GM18867 (cell line): Measurements from ENCODE around the gene PPM1A.

Source experiments
- ATAC-seq: cut with Tn5 transposase; IDR thresholded peaks from one replicate; pipeline ENCODE4 v1.9.1; 2021; ENCODE audit warnings: mild to moderate bottlenecking, moderate library complexity; ENCODE audit not compliant: unreplicated experiment

Gene PPM1A

DNA sequence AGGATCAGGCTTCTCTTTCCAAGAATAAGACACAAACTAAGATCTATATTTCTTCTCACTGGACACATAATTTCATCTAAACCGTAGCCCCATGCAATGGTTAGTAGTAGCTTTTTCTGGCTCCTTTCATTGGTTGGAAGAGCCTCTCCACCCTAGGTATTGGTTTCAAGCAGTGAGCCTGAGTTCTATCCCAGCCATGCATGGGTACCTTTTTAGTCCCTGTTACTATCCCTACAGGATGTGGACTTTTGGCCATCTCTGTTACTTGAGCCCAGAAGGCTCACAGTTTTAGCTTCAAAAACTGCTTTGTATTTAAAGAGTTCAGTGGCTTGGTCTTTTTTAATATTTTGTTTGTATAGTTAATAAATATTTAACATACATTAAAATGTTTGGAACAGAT lies 16.1 kb downstream of the PPM1A start:
- ATAC-seq: no peak

DNA sequence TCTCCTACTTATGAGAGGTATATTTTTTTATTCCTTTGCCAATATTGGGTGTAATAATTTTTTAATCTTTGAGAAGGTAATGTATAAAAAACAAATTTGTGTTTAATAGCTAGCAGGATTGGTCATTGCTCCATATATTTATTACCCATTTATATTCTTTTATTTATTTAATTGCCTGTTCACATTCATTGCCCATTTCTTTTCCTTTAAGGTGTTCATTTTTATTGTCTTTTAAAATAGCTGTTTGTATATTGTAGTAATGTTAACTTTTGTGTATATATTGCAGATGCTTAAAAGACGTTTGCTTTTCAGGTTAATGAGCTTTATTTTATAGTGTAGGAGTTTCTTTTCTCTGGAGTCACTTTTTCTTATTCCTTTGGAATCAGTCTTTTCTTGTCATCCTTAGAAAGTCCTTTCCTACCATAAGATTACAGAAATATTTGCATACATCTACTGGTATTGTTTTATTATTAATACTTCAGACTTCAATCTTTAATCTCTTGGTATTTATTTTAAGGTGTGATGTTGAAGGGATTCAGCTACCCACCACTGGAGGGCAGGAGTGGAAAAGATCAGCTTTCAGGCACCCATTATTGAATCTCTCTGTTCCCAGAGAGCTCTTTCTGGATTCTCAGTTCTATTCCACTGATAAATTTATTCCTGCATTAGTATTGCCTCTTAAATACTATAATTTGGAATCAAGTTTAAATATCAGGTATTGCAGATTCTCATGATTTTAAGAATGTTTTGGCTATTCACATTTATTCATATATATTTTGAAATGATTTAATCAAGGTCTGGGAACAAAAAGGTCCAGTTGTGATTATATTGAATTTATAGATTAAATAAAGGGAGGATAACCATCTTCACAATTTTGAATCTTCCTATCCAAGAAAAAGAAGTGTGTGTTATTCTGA lies 17.3 kb downstream of the PPM1A start:
- ATAC-seq: no peak

DNA sequence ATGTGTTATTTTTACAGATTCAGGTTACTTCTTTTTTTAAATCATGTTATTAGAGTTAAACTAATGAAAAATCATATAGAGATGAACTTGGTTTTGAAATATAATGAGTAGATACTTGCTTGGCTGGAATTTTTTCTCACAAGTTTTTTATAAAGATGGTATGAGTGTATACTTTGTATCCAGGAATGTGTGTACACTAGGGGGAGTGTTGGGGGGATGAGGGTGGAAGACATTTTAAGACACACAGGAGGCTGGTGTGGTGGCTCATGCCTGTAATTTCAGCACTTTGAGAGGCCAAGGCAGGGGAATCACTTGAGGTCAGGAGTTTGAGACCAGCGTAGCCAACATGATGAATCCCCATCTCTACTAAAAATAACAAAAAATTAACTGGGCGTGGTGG lies 23.2 kb downstream of the PPM1A start:
- ATAC-seq: no peak

DNA sequence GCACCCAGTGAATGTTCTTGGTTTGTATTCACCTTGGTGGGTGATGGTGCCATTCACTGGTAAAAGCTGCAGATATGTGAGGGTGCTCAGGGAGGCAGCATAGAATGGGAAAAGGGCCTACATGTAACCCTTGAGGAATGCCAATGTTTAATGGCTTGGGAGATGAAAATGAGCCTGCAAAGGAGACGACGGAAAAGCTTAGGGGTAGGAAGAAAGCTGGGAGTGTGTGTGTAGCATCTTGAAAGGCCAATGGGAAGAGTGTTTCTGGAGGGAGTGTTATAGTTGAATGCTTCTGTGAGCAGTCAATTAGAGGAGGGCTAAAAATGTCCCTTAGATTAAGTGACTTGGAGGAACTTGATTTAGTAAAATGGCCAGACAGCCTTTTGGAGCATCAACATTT lies 24.9 kb downstream of the PPM1A start:
- no peak for ATAC-seq

DNA sequence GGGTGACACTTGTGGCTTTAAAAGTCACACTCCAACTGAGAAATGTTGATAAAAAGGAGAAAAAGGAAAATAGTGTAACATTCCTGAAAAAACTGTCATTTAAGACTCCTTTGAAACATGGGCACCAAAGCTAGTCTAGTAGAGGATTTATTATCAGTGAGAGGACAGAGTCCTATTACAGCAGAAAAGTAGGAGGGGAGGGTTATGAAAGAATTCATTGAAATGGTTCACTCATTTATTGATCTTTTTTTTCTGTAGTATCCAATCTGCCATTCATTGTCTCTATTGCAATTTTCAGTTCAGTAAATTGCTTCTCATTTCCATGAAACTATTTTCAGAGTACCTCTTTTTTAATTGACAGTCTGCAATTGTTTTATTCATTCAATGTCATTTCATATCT lies 25.4 kb downstream of the PPM1A start:
- ATAC-seq: no peak

DNA sequence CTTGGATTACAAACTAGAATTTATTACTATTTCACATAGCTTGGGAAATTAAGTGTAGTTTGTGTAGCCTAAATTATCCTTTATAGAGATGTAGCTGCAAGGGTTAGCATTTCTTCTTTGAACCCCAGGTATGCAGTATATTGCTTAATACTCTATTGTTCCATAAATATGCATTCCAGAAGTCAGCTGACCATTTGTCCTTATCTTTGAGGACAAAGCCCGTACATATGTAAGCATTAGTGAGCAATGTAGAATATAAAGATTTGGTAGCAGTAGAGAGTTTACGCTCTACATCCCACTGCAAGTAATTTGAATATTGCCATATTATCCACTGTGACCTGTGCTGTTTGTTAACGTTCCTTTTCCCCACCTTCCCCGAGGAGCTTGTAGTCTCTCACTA lies 26.9 kb downstream of the PPM1A start:
- no peak for ATAC-seq

DNA sequence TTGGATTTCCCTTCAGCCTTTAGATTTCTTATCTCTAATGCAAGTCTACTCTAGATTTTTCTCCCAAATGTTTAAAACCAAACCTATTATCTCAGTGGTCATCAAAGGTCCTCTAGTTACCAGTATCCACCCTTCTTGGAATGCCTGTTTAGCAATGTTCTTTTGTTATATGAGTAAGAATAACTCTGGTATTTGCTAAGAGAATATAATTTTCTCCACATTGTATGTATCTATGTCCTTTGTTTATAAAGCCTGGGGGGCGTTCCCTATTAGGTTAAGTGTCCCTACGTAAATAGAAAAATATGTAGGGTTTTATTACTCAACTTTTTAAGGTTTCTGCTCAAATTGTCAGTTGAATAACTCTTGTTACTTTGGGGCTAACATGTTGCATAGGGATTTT lies 27.3 kb downstream of the PPM1A start:
- no peak for ATAC-seq

DNA sequence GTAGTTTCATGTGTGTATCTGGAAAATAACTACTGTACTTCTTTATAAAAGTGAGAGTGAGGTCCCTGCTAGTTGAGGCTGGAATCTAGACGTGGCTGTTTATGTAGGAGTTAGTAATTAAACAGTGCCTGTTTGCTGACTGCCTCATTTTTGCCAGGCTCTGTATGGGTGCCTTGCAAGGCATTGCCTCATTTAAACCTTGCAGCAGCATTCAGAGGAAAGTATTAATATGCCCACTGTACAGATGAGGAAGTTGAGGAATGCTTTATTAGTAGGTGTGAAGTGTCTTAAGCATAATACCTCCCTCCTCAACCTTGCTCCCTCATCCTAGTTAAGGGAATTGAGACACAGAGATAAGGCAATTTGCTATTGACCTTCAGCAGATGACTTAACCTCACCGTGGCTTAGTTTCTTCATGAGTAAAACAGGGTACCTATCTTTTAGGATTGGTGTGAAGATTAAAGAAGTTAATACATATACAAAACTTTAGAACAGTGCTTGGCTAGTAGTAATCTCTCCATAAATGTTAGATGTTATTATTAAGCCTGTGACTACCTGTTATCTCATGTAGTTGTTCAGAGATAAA lies 28.7 kb downstream of the PPM1A start:
- ATAC-seq: no peak

DNA sequence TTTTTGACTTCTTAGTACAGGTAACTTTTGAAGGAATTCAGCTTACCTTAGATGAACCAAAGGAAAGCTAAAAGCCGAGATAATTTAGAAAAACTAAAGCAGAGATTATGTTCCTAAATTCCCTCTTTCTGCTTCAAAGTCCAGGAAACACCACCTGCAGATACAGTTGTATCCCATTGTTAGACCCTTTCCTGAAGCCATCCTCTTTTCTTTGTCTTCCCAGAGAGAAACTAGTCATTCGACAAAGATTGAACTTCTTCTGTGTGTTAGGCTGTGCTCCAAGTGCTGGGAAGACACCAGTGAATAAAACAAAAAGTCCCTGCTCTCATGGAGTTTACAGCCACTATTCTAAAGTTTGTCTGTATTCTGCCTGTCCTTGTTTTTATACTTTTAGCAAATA lies 29.3 kb downstream of the PPM1A start:
- no peak for ATAC-seq

DNA sequence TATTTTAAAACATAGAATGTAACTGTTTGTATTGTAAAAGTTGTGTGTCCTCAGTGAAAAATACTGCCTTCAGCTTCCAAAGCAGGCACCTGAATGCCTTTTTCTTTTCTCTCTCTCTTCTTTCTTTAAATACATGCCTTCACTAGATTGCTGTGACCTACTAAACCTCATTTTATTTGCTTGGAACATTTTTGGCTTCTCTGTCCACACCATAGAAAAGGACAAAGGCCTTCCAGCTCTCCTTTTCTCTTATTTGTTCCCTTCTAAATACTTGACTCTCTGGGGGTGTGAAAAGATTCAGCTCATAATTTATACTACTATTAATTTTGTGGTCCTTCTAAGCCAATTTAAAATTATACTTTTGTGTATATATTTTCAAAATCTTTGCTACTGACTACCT lies 38.4 kb downstream of the PPM1A start:
- no peak for ATAC-seq

DNA sequence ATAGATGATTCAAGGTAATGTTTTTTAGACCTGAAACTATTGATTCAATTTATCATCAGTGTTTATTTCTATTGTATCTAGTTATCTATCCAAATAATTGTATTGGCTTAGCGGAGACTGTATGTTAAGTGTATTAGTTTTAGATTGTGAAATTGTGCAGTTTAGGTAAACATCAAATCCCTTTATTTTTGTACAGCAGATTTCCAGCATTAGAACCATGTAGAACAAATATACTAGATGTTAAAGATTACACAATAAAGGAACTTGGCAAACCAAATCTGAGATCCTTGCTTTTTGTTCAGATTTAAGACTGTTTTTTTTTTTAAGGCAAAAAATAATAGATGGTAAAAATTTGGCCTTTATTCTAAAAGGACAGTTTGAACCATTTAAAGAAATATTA lies 39.3 kb downstream of the PPM1A start:
- no peak for ATAC-seq

DNA sequence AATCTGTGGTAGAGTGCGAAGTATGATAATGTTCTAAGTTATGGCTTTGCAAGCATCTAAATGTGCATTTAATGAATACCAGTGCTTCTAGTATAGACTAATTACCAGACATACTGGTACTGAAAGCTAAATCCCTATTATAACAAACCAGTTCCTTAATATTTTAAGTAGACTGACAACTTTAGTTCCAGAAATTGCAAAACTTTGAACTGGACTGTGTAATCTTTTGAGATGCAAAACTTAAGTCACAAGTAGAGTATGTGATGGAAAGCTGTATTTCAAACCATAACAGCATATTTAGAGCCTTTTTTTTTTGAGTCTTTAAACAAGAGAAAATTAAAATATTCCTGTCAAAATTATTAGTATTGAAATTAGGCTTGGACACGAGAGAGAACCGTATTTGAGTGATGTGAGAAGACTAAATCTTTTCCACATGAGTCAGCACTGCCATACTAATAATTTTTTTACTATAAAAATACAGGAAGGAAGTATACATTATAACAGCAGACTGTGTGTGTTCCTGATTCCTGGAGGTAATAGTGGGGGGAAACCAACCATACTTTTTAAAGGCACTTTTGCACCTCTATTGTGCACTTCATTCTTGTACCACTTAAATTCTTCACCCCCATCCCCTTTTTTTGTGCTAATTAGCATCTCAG lies 45.5 kb downstream of the PPM1A start:
- ATAC-seq: no peak

DNA sequence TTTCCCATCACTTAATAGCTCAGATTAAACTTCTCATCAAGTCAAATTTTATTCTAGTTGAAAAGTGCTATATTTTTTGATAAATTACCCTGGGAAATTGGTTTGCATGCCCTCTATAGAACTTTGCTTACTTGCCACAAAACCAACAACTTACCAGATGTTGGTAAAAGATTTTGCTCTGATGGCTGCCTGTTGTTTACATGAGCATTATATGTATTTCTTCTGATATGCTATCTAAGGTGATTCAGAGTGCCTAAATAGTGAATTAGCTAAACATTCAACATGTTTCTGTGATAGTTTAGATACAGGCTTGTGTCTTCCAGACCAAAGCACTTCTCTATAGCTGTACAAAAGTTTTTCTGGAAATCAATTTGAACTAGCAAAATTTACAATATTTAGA lies 51.0 kb downstream of the PPM1A start:
- ATAC-seq: no peak

DNA sequence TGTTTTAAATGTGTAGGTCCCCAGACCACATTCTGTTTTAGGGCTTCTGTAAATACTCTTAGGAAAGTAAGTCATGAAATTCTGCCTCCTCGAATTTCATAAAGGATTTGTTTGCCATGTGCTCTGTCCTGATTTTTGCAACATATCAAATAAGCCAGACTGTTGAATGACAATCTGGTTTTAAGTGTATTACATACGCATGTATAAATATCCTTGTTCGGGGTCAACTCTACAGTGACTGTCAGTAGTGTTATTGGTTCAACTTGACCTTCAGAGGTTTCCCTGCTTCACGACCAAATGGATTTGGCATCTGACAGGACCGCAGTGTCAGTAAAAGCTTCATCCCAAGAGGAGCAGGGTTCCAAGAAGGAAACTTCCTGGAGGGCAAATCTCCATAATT lies 52.7 kb downstream of the PPM1A start:
- ATAC-seq: no peak

DNA sequence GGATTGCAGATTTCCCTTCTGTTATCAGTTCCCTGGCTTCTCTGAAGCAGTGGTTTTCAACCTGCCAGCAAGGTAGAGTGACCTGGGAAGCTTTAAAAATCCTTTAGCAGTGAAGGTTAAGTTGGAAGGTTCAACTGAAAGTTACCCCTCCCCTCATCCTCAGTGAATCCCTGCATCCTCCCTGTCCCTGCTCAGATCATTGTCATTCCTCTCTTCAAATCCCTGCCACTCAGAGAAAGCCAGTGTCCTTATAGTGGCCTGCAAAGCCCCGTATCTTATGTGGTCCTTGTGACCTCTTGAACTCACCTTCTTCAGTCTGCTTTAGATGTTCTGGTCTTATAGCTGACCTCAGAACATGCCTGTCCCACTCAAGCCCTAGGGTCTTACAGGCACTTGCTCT lies 53.6 kb downstream of the PPM1A start:
- no peak for ATAC-seq

DNA sequence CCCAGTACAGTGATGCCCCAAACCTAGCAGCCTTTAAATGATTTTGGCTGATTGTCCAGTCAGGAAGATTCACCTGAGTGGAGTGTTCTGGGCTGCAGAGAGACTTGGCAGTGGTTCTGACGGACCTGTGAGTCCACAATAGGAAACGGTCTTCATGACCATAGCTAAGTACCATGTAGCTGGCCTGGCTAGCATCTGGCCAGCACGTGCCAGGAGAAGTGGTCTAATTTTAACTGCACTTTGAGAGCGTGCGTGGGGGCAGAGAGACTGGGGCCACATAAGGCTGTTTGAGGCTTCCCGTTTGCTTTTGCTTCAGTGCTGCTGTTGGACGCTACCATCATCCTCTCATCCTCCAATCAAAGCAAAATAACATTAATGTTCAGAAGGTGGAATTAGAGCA lies 54.7 kb downstream of the PPM1A start:
- ATAC-seq: no peak

DNA sequence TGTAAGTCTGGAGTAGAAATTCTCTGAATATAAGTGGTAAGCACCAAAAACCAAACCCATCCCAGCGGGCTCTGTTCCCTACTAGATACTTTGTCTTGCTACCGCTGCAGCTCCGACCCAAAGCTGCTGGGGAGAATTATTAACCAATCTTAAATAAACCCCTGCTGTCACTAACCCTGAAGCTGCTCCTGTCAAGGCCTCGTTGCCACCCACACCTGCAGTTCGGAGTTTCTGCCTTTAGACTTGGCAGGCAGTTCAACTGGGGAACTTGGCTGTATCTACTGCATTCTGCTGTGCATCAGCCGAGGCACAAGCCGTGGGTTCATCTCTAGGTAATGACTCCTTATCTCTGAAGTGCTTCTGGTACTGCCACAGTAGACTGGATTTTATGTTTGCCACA lies 55.5 kb downstream of the PPM1A start:
- no peak for ATAC-seq

DNA sequence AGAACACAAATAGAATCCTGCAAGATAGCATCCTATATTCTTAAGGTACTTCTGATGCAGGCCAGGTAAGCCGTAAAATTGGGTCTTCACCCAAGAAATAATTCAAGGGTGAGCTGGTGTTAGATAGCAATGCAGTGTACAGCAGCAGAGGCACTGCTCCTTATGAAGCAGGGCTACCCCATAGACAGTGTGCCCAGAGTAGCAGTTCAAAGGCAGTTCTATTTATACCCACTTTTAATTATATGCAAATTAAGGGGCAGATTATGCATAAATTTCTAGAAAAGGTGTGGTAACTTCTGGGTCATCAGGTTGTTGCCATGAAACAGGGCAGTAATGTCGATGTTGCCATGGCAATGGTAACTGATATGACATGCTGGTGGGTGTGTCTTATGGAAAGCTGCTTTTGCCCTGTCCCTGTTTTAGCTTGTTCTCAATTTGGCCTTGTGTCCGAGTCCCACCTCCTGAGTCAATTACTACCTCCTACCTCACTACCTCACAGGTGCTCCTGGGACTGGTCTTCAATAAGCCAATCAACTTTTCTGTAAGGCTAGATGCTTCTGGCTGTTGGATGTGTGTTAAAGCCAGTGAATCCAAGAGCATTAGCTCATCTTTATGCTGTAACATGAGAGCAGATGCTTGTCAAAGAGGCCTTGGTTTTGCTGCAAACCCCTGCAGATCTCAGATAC lies 61.0 kb downstream of the PPM1A start:
- no peak for ATAC-seq

DNA sequence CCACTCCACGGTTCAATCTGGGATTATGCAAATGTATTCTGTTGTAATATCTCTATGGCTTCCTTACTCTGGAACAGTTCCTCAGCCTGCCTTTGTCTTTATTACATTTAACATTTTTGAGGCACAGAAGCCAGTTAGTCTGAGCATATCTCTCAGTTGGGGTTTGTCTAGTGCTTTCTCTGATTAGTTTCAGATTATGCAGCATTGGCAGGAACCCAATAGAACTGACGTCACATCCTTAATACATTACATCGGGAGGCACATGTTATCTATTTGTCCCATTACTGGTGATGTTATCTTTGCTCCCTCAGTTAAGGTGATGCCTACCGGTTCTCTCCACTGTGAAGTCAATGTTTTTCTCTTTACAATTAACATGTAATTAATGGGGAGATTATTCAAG lies 62.4 kb downstream of the PPM1A start:
- no peak for ATAC-seq

DNA sequence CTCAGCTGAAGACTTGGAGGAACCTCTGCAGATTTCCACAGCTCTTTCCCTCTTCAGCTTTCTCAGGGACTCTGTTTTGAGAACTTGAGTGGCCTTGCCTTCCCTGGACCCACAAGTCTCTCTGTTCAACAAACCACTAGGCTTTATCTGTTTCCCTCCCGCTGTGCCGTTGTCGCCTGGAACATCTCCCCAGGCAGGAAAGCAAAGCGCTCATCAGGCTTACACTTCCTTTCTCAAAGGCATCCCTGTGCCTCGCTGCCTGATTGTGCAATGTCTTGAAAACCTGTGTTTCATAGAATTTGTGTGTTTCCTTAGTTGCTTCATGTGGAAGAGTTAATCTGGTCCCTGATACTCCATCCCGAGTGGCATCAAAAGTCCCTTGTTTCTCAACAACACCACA lies 64.1 kb downstream of the PPM1A start:
- no peak for ATAC-seq

DNA sequence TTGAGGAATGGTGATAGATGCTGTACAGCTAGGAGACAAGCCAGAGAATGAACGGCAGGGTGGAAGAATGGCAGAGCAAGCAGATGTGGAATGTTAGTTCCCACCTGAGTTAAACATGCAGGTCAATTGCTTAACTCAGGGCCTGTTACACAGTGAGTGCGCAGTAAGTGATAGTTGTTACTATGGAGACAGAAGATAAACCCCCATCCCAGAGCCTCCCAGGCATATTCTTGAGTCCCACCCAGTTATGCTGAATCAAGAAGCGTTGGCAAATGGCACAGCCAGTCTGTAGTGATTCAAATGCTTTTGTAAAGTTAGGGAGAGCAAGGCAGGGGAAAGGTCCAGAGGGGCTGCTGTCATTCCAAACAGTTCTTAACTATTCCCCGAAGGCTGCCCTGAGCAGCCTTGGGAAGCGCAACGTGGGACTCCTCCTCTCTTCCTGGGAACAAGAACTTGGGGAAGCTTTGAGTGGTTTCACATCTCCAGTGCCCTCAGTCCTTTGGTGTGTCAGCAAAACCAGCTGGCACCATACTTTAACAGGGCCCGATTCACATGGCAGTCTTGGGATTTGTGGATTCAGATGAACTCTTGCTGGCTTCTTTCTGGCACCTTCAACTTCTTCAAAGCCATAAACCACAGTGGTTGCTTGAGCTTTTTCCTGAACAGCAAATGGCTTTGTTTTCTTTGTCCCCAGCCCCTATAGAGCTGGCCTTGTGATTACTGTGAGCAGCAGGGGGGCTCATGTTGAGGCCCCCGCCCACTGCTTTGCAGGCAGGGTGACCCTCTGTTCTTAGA lies 66.4 kb downstream of the PPM1A start:
- no peak for ATAC-seq
